Measurements from ENCODE around the gene FMNL3. TPM values are rescaled to one million over a fixed set of nuclear protein-coding genes. Genes with fewer than 3 reads are reported as not detected.

Gene FMNL3
- total RNA-seq, 1 donor: 19.8 TPM

GRCh38 chr12:49673446-49674317, 33.5 kb downstream of the FMNL3 start:
- Histone ChIP-seq H3K4me1 (ENCODE audit: insufficient read depth, low read length) (peaks cover 62% of the 10 kb centered on the region), H3K27me3 (ENCODE audit: insufficient read depth, low read length) (no peaks in the 10 kb centered on the region), H3K9me3 (ENCODE audit: low read depth, low read length) (no peaks in the 10 kb centered on the region), H3K4me3 (ENCODE audit: low read length) (no peak overlapping the region)

- H3K4me3 ChIP-seq (ENCODE audit: low read length): no peak overlapping the region
- no peaks in the 10 kb centered on the region for H3K9me3 ChIP-seq (ENCODE audit: low read depth, low read length)
- H3K27me3 ChIP-seq (ENCODE audit: insufficient read depth, low read length): no peaks in the 10 kb centered on the region
- peaks cover 68% of the 10 kb centered on the region for H3K4me1 ChIP-seq (ENCODE audit: insufficient read depth, low read length)
Observed at GRCh38 chr12:49672301-49673217, 34.6 kb downstream of the FMNL3 start.

- no peaks in the 10 kb centered on the region for H3K27me3 ChIP-seq (ENCODE audit: insufficient read depth, low read length)
- no peak overlapping the region for H3K4me3 ChIP-seq (ENCODE audit: low read length)
- peaks cover 78% of the 10 kb centered on the region for H3K4me1 ChIP-seq (ENCODE audit: insufficient read depth, low read length)
- H3K9me3 ChIP-seq (ENCODE audit: low read depth, low read length): no peaks in the 10 kb centered on the region
Observed at GRCh38 chr12:49671031-49671765, 36.0 kb downstream of the FMNL3 start.

GRCh38 chr12:49669796-49670195, 37.4 kb downstream of the FMNL3 start:
- Histone ChIP-seq H3K4me3 (ENCODE audit: low read length) (no peak overlapping the region), H3K9me3 (ENCODE audit: low read depth, low read length) (no peaks in the 10 kb centered on the region), H3K4me1 (ENCODE audit: insufficient read depth, low read length) (peaks cover 81% of the 10 kb centered on the region), H3K27me3 (ENCODE audit: insufficient read depth, low read length) (no peaks in the 10 kb centered on the region)

- Histone ChIP-seq H3K9me3 (ENCODE audit: low read depth, low read length) (no peaks in the 10 kb centered on the region), H3K4me3 (ENCODE audit: low read length) (no peak overlapping the region), H3K27me3 (ENCODE audit: insufficient read depth, low read length) (no peaks in the 10 kb centered on the region), H3K4me1 (ENCODE audit: insufficient read depth, low read length) (peaks cover 81% of the 10 kb centered on the region)
Observed at GRCh38 chr12:49667325-49668090, 39.7 kb downstream of the FMNL3 start.

- Histone ChIP-seq H3K4me1 (ENCODE audit: insufficient read depth, low read length) (peaks cover 81% of the 10 kb centered on the region), H3K27me3 (ENCODE audit: insufficient read depth, low read length) (no peaks in the 10 kb centered on the region), H3K9me3 (ENCODE audit: low read depth, low read length) (no peaks in the 10 kb centered on the region), H3K4me3 (ENCODE audit: low read length) (no peak overlapping the region)
Observed at GRCh38 chr12:49666176-49666575, 41.0 kb downstream of the FMNL3 start.

- no peak overlapping the region for H3K4me3 ChIP-seq (ENCODE audit: low read length)
- no peaks in the 10 kb centered on the region for H3K27me3 ChIP-seq (ENCODE audit: insufficient read depth, low read length)
- no peaks in the 10 kb centered on the region for H3K9me3 ChIP-seq (ENCODE audit: low read depth, low read length)
- H3K4me1 ChIP-seq (ENCODE audit: insufficient read depth, low read length): peaks cover 80% of the 10 kb centered on the region
Observed at GRCh38 chr12:49665384-49665783, 41.8 kb downstream of the FMNL3 start.

GRCh38 chr12:49664591-49665239, 42.5 kb downstream of the FMNL3 start:
- Histone ChIP-seq H3K27me3 (ENCODE audit: insufficient read depth, low read length) (no peaks in the 10 kb centered on the region), H3K4me3 (ENCODE audit: low read length) (no peak overlapping the region), H3K9me3 (ENCODE audit: low read depth, low read length) (no peaks in the 10 kb centered on the region), H3K4me1 (ENCODE audit: insufficient read depth, low read length) (peaks cover 74% of the 10 kb centered on the region)

GRCh38 chr12:49664167-49664566, 43.0 kb downstream of the FMNL3 start:
- Histone ChIP-seq H3K27me3 (ENCODE audit: insufficient read depth, low read length) (no peaks in the 10 kb centered on the region), H3K4me1 (ENCODE audit: insufficient read depth, low read length) (peaks cover 69% of the 10 kb centered on the region), H3K9me3 (ENCODE audit: low read depth, low read length) (no peaks in the 10 kb centered on the region), H3K4me3 (ENCODE audit: low read length) (no peak overlapping the region)

- H3K4me1 ChIP-seq (ENCODE audit: insufficient read depth, low read length): peaks cover 64% of the 10 kb centered on the region
- H3K4me3 ChIP-seq (ENCODE audit: low read length): no peak overlapping the region
- H3K9me3 ChIP-seq (ENCODE audit: low read depth, low read length): no peaks in the 10 kb centered on the region
- H3K27me3 ChIP-seq (ENCODE audit: insufficient read depth, low read length): no peaks in the 10 kb centered on the region
Observed at GRCh38 chr12:49662998-49663843, 44.0 kb downstream of the FMNL3 start.

- Histone ChIP-seq H3K4me1 (ENCODE audit: insufficient read depth, low read length) (peaks cover 53% of the 10 kb centered on the region), H3K9me3 (ENCODE audit: low read depth, low read length) (no peaks in the 10 kb centered on the region), H3K4me3 (ENCODE audit: low read length) (no peak overlapping the region), H3K27me3 (ENCODE audit: insufficient read depth, low read length) (no peaks in the 10 kb centered on the region)
Observed at GRCh38 chr12:49661746-49662145, 45.5 kb downstream of the FMNL3 start.

GRCh38 chr12:49661191-49661590, 46.0 kb downstream of the FMNL3 start:
- Histone ChIP-seq H3K27me3 (ENCODE audit: insufficient read depth, low read length) (no peaks in the 10 kb centered on the region), H3K4me1 (ENCODE audit: insufficient read depth, low read length) (peaks cover 51% of the 10 kb centered on the region), H3K4me3 (ENCODE audit: low read length) (no peak overlapping the region), H3K9me3 (ENCODE audit: low read depth, low read length) (no peaks in the 10 kb centered on the region)

- H3K9me3 ChIP-seq (ENCODE audit: low read depth, low read length): no peaks in the 10 kb centered on the region
- peaks cover 43% of the 10 kb centered on the region for H3K4me1 ChIP-seq (ENCODE audit: insufficient read depth, low read length)
- no peaks in the 10 kb centered on the region for H3K27me3 ChIP-seq (ENCODE audit: insufficient read depth, low read length)
- H3K4me3 ChIP-seq (ENCODE audit: low read length): no peak overlapping the region
Observed at GRCh38 chr12:49659753-49660152, 47.5 kb downstream of the FMNL3 start.
